GM12873 (cell line): ENCODE data around the gene TNFRSF6B.
A peak's percentile ranks its signal among the peaks of the same experiment; 100 is the strongest.

Experiments used
- CTCF ChIP-seq: IDR thresholded peaks from 2 replicates; pipeline ENCODE4 v1.5.1; 2012; ENCODE audit warnings: low read depth, mild to moderate bottlenecking, moderate library complexity, low read length, control low read depth; ENCODE audit not compliant: insufficient read depth; ENCODE audit errors: missing control alignments

TNFRSF6B gene

GRCh38 chr20:63735859-63736718 lies 39.6 kb downstream of the TNFRSF6B start, which contains the start of gene LIME1:
Gene LIME1, plus strand, starts transcription at chr20:63736664. Its CDS starts 886 bp downstream, at chr20:63737550.
- peak; percentile 4 for TF ChIP-seq CTCF

GRCh38 chr20:63736893-63737694 lies 40.6 kb downstream of the TNFRSF6B start:
- TF ChIP-seq CTCF: peak; percentile 10

- no peak for TF ChIP-seq CTCF
Observed at GRCh38 chr20:63737695-63737944, 41.2 kb downstream of the TNFRSF6B start.

GRCh38 chr20:63737945-63738686 lies 41.7 kb downstream of the TNFRSF6B start:
- peak; percentile 10 for TF ChIP-seq CTCF

- TF ChIP-seq CTCF: no peak
Observed at GRCh38 chr20:63738687-63739129, 42.3 kb downstream of the TNFRSF6B start.

- TF ChIP-seq CTCF: no peak
Observed at GRCh38 chr20:63739130-63740069, 42.9 kb downstream of the TNFRSF6B start, which contains the start of gene SLC2A4RG. Gene SLC2A4RG, plus strand, starts transcription at chr20:63739776. Its CDS starts 137 bp downstream, at chr20:63739913.
